Frontal cortex (tissue), 4 donors: Measurements from ENCODE around the gene TBX2. TPM values are rescaled to one million over a fixed set of nuclear protein-coding genes. Genes with fewer than 3 reads are reported as not detected.
"Not testable (repeated sequence)": the region's sequence is repeated elsewhere in the genome, so short reads cannot be mapped to it uniquely, and the experiment has no call there.

Experiments
- DNase-seq, 2 donors: peaks; one replicate each; pipeline ENCODE4 v3.0.0; 2012; ENCODE audit warnings: low spot score in 2 of 2
- FAIRE-seq: peaks from 2 replicates; lab custom pipeline; 2012; peaks lifted over from hg19 to GRCh38; lab: Jason Lieb, UNC
- total RNA-seq: library from RNA; depleted of rRNA; stranded (reverse); fragments of >200 nt; gene quantifications from one replicate; pipeline ENCODE4 v1.2.3, GENCODE V29; 2014
- donor health status: control.
- donor health status: control.
- donor health status: control.

Gene TBX2
- total RNA-seq, 1 donor from 2014 or later = 1.2 TPM

DNA sequence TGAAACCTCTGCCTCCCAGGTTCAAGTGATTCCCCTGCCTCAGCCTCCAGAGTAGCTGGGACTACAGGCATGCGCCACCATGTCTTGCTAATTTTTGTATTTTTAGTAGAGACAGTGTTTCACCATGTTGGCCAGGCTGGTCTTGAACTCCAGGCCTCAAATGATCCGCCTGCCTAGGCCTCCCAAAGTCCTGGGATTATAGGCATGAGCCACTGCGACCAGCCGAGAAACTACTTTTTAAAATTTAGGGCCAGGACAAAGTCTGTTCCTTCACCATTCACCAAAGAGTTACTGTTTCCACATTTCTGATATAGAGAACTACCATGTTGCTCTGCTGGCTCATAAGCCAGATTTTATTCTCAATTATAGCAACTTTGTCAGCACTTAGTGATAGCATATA lies 49.5 kb downstream of the TBX2 start:
- not testable (repeated sequence) for FAIRE-seq
- peak in 1 of 2 donors; percentile 3 for DNase-seq

- DNase-seq = peak in 1 of 2 donors; percentile 8
- FAIRE-seq = no peak
Observed at GRCh38 chr17:61449707-61450640, 50.3 kb downstream of the TBX2 start.

DNA sequence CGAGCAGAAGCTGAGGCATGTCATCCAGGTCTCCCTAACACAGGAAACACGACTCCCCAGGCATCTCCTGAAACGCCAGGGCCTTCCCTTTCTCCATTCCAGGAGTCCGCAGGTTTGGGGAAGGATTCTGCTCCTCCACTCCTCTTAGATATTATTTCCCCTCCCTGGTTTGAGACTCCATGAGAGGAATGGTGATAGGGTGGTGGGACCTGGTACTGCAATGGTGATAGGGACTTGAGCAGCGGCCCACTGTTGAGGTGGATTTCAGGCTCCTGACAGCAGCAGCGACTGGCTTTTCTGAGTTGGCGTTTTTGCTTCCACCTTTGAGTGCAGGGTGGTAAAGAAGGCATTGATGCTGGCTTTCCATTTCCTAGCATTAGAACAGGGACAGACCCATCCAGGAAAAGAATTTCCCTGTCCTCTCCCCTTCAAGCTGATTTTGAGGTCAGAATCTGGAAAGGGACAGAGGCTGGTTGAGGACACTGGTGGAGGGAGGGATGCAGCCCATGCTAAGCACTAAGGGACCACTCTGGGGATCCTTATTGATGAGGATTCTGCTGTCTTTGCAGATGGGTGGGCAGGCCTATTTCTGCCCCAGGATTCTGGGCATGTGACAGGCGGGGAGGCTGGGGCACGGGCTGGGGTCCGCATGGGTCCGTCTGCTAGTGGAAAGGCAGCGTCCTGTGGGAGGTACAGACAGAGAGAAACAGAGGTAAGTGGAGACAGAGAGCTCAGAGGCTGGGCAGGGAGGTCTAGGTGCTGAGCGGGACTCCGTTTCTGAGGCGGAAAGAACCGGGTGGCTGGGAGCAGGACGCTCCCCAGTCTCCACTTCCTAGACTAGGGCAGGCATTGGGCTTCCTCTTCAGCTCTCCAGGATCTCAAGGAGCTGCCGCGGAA lies 51.2 kb downstream of the TBX2 start:
- no peak for DNase-seq
- FAIRE-seq = no peak

DNA sequence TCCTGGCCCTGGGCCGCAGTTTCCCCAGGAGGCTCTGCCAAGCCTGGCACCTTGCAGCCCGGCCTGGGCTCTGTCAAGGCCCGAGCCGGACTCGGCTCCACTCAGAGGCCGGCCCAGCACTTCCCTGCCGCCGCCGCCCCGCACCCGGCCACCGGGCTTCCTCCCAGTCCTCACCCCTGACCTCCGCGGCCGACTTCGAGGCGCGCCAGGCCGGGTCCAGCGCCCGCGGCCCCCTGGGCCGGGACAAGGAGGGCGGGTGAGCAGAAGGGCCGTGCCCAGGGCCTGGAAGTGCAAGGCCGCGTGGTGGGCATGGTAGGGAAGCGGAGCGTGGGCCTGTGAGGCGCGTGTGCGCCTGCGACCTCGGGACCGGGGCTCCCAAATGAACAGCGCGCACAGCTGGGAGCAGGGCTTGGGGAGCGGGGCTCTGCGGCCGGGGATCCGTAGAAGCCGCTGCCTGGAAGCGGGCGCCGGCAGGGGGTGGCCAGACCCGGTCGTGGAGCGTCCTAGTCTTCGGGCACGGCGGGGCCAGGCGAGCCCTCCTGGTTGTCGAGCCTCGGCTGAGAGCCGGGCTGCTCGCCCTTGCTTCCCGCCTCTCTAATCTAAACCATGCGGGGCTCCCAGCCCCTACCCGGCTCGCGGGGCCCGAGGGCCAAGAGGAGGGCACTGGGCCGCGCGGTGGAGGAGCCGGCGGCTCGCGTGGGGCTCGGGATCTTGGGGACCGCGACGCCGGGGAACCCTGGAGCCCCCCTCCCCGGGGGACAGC lies 52.1 kb downstream of the TBX2 start:
- DNase-seq = no peak

GRCh38 chr17:61452301-61453290 lies 53.0 kb downstream of the TBX2 start, which contains the start of gene TBX4:
TSS of gene TBX4 (plus strand) at chr17:61452422. CDS start at chr17:61456491, 4,069 bp downstream.
- FAIRE-seq (no peak), DNase-seq (no peak)

More for the DNA sequence above, 52.1 kb downstream of the TBX2 start:
- FAIRE-seq = no peak

DNA sequence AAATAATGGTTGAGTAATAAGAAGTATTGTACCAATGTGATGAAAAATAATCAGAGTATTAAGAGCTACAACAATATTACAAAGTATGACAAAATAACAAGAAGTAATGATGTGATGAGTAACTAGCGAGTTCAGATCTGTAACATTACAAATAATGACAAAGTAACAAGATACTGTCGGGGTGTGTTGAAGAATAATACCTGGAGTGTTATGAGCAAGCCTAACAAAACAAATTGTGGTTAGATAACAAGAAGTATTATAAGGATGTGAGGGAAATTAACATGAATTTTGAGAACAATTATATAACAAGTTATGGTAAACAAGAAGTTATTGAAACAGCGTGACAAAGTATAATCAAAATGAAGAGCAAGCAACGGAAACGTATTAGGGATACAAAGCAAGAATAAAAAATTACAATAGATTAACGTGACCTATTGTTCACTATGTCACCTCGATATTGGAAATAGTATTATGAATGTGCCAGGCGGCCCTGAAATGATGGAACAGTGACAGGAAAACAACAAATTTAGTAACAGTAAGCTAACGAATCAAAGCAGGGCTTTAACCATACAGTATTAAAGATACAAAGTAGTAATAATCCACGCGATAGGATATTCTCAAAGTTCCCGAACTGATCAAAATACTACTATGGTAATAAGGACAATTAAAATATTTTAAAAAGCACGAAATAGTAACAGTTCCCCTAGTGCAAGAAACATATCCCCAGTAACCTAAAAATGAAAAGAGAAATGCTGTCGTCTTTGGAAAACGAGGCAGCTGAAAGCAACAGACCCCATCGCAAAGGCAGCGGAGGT lies 54.1 kb downstream of the TBX2 start:
- FAIRE-seq (no peak), DNase-seq (no peak)

DNA sequence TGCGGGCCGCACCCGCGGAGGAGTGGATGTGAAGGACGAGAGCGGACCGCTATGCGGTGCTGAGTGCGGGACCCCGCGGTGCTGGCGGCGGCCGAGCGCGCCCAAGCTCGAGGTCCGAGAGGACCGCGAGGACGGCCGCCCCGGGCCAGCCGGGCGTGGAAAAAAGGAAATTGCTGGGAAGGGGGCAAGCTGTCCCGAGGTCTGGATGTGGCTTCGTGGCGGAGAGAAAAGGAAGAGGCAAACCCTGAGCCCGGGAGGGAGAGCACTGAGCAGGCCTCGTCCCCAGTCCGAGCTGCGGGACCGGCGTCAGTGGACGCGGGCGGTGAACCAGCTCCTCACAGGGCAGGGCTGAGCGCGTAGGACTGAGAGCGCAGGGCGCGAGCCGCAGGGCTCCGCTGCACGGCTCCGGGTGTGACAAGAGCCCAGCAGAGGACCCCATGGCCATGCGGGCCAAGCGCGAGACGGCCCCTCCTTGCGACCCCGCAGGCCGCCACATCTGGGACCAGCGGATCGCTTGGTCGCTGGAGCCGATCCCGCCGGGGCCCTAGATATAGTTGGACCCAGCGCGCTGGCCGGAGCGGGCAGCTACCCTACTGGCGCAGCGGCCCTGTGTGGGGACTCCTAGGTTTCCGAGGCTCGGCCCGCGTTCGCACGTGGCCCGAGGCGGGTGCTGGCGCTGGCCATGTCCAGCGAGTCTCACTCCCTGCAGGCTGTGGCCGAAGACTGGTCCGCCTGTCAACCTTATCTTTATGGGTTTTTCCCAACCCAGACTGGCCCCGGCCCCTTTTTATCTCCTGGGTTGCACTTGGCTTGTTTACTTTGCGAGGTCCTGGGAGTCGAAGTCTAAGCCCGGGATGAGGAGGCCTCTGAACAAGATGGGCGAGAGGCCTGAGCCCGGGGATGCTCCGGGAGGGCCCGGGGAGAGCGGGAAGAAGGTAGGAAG lies 55.0 kb downstream of the TBX2 start:
- DNase-seq = no peak
- FAIRE-seq = no peak

- DNase-seq = no peak
- no peak for FAIRE-seq
Observed at GRCh38 chr17:61455324-61456060, 55.8 kb downstream of the TBX2 start.

- DNase-seq (no peak), FAIRE-seq (no peak)
Observed at GRCh38 chr17:61456061-61456681, 56.5 kb downstream of the TBX2 start.

DNA sequence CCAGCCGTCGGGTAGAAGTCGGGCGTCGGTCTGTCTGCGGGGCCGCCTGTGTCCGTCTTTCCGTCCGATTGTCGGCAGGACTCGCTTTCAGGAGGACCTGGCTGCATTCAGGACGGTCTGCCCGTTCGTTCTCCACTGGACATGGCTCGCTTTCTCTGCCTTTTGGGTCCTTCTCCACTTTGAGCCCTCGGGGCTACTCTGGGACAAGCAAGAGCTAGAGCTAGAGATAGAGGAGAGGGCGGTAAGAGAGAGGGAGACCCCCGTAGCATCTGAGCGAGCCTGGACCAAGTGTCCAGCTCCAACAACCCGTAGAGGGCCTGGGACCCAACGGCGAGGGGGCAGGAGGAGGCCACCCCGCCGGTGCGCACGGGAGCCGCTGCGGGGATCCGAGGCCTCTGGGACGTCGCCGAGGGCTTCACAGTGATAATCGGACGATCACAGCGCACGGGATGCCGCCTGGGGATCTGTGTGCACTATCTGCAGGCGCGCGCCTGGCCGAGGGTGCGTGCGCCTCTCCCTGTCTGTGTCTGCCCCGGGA lies 57.1 kb downstream of the TBX2 start:
- FAIRE-seq (no peak), DNase-seq (no peak)

- DNase-seq (no peak), FAIRE-seq (no peak)
Observed at GRCh38 chr17:61457226-61457983, 57.8 kb downstream of the TBX2 start.

DNA sequence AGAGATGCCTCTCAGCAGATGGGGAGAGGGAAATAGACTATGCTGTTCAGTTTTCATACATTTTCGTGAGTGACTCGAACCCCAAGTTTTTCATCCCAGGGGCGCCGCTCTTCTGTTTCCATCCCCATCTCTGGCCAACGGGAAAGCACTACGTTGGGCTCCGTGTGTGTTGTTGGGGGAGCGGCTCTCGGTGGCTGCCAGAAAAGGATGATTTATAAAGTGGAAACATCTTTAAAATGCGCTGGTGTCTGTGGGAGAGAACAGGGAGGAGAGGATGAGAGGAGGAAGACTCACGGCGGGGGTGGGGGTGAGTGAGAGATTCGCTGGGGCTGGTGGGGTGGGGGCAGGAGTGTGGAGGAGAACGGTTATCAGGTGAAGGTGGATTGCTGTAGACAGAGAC lies 58.4 kb downstream of the TBX2 start:
- DNase-seq = no peak
- no peak for FAIRE-seq

DNA sequence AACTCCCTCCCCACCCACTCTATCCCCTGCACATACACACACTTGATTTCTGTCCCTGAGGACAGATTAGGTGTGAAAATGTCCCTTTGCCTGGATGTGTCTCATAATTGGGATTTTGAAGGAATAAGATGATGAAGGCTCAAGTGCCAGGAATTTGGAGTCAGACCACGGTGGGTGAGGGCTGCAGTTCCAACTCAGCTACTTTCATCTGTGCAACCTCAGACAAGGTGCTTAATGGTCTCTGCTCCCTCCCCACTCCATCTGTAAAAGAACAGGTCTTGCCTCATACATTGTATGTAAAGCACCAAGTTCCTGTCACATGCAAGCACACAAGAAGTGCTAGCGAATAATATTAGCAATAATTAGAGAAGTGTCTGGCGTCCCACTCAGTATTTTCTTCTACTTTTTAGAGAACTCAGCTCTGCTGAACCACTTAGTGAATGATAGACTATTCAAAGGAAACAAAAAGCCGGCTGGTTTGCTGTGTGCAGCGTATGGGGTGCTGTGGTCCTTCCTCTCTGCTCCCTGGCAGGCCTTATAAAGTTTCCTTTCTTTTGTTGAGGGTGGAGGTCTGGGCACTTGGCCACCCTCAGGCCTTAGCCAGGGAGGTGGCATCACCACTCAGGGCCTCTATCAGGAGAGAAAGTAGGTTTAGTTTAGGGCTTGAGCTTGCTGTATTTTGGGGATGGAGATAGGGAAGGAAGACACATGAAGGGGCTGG lies 58.9 kb downstream of the TBX2 start:
- DNase-seq = no peak
- FAIRE-seq = no peak
